ENCODE results near the gene DDX24.

The DDX24 gene

DNA sequence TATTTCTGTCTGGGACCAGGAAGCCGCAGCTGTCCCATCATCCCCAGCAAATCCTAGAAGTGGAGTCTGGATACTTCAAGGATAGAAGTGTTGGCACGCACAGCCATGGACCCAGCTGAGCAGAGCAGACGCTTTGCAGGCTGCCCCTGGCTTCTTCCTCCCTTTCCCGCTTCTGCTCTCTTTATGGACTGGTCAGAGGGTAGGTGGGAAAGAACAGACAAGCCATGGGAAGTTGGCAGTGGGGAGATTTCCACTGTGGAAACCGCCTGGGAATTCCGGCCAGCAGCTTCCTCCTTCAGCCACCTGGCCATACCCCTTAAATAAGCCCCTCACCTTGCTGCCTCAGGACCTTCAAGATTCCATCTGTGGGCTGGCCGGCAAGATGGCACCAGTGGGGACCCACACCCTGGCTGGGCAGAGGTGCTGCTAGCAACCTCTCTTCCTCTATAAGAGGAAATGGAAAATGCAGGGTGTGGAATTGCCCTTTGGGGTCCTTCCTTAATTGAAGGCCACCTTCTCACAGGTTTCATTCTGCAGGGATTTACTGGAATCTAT is 34.2 kb downstream of the DDX24 start:
- DNase-seq: no peak

DNA sequence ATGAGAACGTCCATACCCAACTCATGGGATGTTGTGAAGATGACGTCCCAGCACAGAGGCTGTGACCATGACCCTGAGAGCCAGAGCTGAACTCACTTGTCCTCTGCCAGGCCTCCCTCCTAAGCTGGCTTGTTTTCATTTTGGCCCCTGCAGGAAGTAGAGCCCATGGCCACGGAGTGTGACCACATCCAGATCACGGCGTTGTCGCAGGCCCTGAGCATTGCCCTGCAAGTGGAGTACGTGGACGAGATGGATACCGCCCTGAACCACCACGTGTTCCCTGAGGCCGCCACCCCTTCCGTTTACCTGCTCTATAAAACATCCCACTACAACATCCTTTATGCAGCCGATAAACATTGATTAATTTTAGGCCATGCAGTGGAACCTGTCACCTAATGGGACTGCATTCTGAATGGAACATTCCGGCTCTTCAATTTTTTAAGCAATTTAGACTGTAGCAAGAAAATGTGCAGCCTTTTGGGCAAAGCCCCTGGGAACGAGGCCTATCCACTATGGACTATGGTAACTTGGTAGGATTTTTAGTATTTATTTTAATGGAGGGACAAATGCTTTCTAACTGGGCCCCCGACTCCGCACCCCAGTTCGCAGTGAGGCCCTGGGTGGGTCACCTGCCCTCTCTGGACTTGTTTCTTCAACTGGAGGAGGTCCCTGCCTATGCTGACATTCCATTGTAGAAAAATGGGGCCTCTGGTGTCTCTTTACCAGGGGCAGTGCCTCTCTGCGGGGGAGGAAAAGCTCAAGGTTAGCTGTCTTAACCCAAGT is 35.2 kb downstream of the DDX24 start:
- no peak for DNase-seq

DNA sequence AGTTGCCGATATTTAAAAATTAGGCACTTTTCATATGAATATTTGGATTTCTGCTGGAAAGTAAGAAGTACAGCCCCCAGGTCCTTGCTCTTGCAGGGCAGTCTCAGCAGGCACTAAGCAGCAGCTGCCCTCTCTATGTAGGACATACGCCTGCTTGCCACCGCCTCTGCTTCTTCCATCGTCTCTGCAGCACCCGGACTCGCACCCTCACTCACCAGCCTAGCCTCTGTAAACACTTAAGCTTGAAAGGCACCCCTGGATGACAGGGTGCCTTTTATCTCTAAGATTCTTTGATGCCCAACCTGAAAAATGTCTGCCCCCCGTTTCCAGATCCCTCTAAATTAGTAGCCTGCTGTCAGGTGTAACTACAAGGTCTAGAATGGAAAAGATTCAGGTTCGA is 35.9 kb downstream of the DDX24 start:
- peak; percentile 1 for DNase-seq

DNA sequence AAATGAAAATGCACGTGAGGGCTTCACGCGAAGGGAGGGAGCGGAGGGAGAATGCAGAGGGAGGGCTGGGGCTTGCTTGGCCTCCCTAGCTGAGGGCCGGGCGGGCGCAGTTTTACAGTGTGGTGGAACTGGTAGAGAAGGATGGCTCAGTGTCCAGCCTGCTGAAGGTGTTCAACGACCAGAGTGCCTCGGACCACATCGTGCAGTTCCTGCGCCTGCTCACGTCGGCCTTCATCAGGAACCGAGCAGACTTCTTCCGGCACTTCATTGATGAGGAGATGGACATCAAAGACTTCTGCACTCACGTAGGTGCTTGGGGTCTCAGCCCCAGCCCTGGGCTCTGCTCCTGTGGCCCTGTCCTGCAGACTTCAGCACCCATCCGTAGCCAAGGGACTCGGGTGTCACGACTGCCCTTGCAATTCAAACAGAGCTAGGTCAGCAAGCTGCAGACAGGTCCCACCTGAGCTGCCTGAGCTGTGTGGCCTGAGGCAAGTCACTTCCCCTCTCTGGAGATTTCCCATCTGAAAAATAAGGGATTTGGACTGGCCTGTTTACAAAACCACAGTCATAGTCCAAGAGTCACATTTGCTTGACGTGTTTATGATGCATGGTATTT is 36.4 kb downstream of the DDX24 start:
- peak; percentile 15 for DNase-seq

DNA sequence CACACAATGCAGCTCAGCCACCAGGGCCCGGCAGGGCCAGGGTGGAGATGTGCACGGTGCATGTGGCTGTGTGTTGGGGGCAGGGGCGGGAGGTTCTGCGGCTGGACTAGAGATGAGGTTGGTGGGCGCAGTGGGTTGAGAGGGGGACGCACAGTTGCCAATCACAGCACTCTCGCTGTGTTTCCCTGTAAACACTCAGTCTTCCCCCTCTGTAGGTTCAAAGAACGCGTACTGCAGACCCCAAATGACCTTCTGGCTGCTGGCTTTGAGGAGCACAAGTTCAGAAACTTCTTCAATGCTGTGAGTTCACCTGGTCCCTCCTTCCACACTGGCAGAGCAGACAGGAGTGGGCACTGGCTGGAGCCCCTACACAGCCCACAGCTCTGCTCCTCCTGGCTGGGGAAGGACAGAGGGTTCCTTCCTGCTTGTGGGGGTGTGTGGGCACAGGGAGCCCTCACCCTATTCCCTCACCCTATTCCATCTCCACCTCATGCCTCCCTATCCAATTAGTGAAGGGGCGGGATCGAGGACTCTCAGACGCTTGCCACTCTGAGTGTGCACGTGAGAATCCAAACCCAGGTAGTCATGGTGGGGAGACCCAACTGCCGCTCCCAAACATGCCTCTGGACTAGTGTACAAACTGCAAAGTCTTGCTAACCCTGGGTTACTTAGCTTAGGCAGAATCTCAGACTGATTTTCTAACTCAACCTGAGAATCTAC is 37.1 kb downstream of the DDX24 start:
- no peak for DNase-seq

DNA sequence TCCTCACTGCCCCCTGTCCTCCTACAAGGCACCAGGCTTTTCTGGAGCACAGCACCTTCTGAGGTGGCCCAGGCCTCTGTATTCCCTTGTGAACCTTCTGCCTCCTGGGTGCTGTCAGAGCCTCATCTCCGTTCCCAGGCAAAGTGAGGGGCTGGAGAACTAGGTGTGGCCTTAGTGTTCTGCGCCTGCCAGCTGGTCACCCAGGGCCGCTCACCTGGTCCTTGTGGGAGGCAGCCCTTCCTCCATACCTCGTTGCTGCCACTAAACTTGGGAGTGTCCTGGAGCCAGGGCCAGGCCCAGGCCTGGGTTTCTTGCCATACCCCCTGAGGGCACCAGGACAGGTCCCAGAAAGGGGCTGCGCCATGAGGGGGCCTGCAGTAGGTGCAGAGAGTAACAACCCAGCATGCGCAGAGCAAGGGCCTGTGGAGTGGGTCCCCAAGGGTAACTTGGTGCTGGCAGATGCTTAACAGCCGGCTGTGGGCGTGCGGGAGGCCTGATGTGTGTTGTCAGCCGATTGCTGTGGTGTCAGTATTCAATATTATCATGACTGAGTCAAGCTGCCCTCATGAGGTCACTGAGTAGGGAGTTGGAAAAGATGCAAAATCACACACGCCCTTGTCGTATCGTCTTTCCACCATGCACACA is 37.8 kb downstream of the DDX24 start:
- no peak for DNase-seq

DNA sequence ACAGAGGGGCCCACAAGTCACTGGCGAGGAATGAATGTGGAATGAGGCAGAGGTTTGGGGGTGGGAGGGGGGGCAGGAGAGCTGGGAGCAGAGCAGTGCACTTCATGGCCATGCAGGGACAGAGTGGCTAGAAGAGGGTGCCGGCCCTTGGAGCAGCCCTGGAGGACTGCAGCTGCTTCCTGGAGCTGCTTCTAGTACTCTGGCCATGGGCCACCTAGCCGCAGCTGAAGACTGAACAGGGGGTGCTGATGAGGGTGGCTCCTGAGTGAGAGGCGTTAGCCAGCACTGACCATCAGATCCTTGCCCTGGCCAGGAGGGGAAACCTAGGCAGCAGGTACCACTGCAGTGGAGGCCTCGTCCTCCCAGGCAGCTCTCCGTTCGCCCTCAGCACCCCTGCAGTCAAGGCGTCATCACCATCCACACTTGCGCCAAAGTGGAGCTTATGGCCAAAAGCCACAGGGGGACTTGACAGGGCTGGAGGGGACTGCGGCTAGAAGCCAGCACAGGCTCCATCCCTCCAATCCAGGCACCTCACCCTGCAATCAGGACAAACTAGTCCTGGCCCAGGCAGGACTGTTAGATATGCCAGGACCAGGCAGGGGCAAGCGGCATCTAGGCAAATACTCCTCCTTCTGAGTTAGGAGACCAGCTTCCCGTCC is 38.4 kb downstream of the DDX24 start:
- no peak for DNase-seq

DNA sequence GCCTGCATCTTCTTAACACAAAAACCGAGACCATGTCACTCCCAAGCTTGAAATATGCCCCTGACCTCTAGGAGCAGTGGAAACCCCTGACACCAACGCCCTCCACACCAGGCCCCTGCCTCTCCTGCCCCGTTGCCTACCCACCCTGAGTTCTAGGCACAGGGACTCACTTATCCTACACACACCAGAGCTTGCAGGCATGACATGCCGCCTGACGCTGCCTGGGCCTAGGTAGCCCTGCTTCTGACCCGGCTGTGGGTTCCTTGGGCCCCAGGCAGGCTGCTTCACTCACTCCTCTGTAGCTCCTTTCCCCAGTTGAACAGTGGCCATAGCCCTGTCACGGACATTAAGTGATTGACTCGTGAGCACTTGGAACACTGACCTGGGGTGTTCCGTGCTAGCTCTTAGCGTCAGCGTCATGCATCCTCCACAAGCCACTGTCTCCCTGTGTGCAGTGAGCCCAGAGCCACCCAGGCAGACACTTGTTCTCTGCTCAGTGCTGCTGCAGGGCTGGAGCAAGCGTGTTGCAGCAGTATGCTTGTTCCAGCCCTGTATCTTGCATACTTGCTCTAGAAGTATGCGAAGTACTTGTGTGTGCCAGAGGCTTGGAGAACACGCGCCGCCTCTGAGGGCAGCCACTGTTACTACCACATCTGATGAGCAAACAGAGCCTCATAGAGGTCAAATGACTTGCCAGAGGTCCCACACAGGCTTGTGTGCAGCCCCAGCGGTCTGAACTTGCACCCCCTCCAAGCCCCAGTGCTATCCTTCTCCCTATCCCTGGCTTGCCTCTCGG is 39.3 kb downstream of the DDX24 start:
- DNase-seq: no peak

DNA sequence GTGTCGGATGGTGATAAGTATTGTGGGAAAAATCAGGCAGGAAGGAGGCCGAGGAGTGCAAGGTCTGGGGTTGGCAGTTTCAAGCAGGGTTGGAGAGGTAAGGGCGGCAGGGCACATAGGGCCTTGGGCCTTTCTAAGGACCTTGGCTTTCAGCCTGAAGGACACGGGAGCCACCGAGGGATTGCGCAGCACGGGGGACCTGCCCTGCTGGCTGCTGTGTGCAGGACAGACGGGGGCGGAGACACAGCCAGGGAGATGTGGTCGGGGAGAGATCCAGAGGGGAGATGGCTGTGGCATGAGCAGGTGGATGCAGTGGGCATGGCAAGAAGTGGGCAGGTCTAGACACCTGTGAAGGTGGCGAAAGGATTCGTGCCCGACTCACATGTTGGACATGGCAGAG is 40.2 kb downstream of the DDX24 start:
- no peak for DNase-seq

DNA sequence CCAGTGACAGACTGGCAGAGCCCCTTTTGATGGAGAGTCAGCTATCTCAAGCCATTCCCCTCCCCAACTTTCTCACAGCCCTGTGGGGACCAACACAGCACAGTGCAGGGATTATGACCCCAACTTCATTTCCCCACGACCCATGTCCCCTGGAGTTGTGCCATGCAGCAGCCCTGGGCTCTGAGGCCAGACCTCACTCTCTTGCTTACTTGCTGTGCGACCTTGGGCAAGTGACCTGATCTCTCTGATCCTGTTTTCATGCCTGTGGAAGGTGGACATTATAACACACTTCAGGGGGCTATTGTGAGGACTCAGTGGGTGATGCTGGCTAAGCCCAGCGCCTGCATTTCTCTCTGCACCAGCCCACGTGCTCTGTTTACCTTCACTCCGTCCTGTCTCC is 40.8 kb downstream of the DDX24 start:
- no peak for DNase-seq

DNA sequence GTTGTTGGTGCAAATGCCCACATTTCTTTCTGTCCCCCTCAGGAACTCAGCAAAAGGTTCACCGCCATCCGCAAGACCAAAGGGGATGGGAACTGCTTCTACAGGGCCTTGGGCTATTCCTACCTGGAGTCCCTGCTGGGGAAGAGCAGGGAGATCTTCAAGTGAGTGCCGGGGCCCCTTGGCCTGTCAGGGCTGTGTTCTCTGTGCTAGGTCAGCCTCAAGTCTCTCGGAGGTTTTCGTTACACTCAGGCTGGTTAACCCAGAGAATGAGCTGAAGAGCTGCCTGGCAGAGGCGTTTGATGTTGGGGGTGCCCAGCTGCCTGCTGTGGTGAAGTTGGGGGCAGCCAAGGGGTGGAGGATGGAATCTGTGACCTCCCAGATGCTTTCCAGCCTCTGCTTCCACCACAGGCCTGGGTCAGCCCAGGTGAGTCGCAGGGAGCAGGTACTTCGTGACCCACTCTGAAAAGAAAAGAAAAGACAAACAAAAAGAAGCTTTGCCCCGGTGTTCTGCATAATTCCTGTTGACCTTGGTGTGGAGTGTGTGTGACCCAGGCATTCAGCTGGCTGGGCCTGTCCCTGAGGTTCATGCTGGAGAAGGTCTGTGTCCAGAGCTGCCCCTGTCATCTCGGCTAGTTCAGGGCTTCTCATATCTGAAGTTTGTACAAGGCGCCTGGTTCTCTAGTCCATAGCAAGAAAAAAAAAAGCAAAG is 41.9 kb downstream of the DDX24 start:
- DNase-seq: no peak

DNA sequence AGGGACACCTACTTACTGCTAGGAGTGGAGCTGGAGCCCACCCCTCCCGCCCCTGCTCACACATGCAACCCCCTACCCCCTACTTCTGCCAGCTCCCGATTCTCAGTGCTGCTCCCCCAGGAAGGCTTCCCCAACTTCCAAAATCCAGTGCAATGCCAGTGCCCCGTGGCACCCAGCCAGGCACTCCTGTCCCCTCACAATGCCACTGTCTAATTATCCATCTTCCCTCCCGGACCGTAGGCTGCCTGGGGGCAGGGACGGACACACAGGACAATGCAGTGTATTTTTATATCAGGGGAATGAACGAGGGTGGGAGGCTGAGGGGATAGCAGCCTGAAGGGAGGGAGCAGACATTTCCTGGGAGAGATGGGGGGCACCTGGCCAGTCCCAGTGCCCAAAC is 42.5 kb downstream of the DDX24 start:
- DNase-seq: no peak

DNA sequence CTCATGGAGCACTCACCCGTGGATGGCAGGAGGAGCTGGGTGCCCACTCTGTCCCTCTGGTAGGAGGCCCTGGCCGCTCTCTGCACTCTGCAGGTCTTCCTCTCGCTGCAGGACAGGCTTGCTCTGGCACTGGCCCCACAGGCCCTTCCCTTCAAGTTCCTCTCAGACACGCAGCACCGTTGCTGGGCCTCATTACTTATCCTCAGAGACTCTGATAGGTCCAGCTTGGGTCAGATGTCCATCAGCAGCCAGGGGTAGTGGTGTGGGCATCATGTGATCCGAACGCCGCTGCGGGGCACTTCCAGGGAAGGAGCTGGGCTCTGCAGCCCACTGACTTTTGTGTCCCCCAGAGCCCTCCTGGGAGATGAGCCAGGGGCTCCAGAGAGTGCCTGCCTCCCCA is 43.0 kb downstream of the DDX24 start:
- DNase-seq: no peak

DNA sequence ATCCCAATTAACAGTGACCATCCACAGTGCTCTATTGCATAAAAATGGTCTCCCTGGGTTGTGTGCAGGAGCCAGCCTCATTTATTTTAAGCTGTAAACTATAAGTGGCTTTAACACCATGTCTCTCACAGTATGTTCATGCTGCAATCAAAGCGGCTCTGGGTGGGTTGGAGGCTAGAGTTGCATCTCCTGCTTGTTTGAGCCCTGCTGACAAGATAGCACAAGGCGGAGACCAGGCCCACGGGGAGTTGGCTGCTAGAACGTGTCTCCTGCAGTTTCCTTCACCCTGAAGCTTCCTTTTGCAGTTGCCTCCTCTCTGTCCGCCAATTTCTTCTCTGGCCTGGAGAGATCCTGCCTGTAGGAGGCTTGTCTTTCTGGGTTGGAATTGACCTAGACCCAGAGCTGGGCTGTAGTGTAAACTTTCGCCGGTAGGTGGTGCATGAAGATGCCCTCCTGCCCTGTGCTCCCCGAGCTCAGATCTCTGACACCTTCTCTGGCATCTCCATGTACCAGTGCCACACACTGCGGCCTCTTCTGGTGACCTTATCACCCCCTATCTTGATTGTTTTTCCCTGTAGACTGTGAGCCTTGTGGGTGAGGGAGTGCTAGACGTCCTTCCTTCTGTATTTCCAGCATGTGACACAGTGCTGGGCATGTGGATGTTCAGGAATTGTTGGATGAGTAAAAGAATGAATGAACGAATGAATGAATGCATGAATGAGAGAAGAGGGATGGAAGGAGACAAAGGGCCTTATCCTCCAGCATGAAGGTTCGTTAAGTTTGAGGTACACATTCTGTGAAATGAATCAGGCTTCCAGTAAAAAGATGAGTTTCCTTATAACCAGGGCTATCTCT is 44.5 kb downstream of the DDX24 start:
- peak; percentile 78 for DNase-seq

DNA sequence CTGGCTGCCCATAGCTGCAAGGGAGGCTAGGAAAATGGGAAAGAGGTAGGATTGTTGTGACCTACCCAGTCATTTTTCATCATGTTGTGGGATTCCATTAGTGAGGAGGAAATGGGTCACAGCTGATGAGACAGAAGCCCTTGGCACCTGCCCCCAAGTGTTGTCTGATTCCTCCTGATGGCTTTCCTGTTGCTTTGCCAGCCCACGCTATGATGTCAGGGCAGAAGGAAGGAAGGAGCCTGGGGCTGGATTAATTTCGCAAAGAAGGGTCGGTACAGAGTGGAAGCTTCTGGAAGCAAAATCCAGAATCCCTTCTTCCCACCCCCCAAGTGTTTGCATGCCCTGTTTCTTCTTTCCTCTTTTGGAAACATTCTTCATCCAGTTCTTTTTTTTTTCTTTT is 46.1 kb downstream of the DDX24 start:
- no peak for DNase-seq

DNA sequence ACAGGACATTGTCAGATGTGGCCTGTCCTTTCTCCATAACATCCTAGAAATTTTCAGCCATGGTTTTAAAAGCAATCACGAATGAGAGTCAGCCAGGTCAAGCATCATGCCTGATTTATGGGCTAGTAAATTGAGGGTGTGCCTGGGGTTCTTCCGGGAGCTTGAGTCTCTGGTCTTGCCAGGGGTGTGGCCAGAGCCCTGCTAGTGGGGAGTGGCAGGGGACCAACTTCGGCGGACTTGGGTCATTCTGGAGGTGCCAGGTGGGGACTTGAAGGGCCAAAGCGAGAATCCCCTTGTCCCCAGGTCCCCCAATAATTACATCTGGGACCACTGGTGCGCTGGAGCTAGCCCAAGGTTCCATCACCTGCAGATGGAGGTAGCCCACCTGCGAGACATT is 49.1 kb downstream of the DDX24 start:
- no peak for DNase-seq

DNA sequence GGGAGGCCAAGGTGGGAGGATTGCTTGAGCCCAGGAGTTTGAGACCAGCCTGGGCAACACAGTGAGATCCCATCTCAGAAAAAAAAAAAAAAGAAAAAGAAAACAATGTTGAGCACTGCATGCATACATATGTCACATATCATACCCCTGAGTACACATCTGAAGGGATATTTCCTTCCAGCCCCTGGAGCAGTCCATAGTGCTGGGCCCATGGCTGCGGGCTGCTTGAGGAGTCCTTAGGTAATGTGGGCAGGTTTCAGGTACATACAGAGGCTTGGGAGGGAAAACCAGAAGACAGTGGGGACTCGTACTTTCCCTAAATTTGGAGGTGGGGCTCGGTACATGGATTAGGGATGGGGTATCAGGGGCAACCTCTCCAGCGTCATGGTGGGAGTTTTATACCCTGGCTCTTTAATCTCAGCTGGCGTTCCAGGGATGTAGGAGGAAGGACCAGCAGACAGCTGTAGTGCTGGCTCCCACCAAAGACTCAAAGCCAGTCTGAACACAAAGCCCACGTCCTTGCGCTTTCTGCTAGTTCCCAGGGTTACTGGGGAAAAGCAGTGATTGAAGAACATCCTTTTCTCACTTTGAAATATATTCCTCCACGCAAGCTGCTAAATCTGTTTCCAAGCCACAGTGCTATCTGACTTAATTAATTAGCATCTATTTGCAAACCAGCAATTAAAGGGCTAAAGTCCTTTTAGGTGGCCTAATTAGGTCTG is 49.7 kb downstream of the DDX24 start:
- DNase-seq: no peak

DNA sequence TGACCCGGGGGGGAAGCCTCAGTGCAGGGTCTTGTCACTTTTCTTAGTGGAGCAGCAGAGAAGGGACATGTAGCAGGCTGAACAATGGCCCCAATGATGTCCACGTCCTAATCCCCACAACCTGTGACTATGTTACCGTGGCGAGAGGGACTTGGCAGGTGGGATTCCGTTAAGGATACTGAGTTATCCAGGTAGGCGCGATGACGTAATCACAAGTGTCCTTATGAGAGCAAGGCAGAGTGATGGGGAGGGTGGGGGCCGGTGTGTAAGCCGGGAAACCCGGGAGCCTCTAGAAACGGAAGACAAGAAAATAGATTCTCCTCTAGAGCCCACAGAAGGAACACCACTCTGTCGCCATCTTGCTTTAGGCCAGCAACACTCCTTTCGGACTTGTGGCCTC is 50.4 kb downstream of the DDX24 start:
- DNase-seq: no peak

DNA sequence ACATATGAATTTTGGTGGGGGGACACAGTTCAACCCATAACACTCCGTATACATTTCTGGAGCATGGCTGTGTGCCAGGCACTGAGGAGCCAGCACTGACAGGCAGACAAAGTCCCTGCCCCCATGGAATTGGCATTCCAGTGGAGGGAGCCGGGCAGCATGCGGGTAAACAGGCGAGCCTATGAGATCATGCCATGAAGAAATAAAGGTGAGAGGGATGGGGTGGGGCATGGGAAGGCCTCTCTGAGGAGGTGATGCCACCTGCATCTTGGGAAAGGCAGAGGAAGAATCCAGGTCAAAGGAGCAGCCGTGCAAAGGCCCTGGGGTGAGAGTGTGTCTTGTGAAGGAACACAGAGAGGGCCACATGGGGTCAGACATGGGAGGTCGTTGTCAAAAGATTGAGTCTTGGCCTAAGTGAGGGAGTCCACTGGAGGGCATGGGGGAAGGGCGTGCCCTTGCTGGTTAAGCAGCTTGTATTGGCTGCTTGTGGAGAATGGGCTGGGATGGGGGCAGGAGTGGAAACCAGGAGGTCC is 51.3 kb downstream of the DDX24 start:
- DNase-seq: no peak
